GM19099 (cell line): ENCODE measurements around the gene CMPK1.

Source experiments
- POLR2A ChIP-seq: IDR thresholded peaks from 3 replicates; pipeline ENCODE4 v1.6.1; 2011; ENCODE audit warnings: low read depth; ENCODE audit not compliant: insufficient read length; ENCODE audit errors: extremely low read depth

Gene CMPK1

GRCh38 chr1:47333578-47333921 is at the start of gene CMPK1:
Gene CMPK1, plus strand, starts transcription at chr1:47333790. Its CDS starts 156 bp downstream, at chr1:47333946.
- TF ChIP-seq POLR2A, result peak; percentile 76

- TF ChIP-seq POLR2A, result no peak
Measured at GRCh38 chr1:47295579-47295978, 38.0 kb upstream of the CMPK1 start.

GRCh38 chr1:47298025-47298699 is 35.4 kb upstream of the CMPK1 start:
- no peak for TF ChIP-seq POLR2A

GRCh38 chr1:47302472-47302871 is 31.1 kb upstream of the CMPK1 start:
- no peak for TF ChIP-seq POLR2A

- no peak for TF ChIP-seq POLR2A
Measured at GRCh38 chr1:47309427-47309826, 24.2 kb upstream of the CMPK1 start.

GRCh38 chr1:47313915-47314664 is 19.5 kb upstream of the CMPK1 start, which contains the start of gene STIL:
Gene STIL, minus strand, starts transcription at chr1:47314147. Its CDS starts 3,828 bp downstream, at chr1:47310319.
- TF ChIP-seq POLR2A, result peak; percentile 78

GRCh38 chr1:47317841-47318240 is 15.7 kb upstream of the CMPK1 start:
- no peak for TF ChIP-seq POLR2A

GRCh38 chr1:47323599-47324031 is 10.0 kb upstream of the CMPK1 start:
- TF ChIP-seq POLR2A, result no peak

- no peak for TF ChIP-seq POLR2A
Measured at GRCh38 chr1:47324682-47325081, 8.9 kb upstream of the CMPK1 start.

GRCh38 chr1:47325528-47325927 is 8.1 kb upstream of the CMPK1 start:
- TF ChIP-seq POLR2A, result no peak

GRCh38 chr1:47326271-47326670 is 7.3 kb upstream of the CMPK1 start:
- no peak for TF ChIP-seq POLR2A

- TF ChIP-seq POLR2A, result no peak
Measured at GRCh38 chr1:47328992-47329391, 4.6 kb upstream of the CMPK1 start.

- TF ChIP-seq POLR2A, result no peak
Measured at GRCh38 chr1:47330212-47330611, 3.4 kb upstream of the CMPK1 start.

- TF ChIP-seq POLR2A, result no peak
Measured at GRCh38 chr1:47331875-47332274, 1.7 kb upstream of the CMPK1 start.

- TF ChIP-seq POLR2A, result no peak
Measured at GRCh38 chr1:47332779-47333577, 612 bp upstream of the CMPK1 start.

GRCh38 chr1:47333922-47334764 is 553 bp downstream of the CMPK1 start:
- peak; percentile 69 for TF ChIP-seq POLR2A
